Measurements from ENCODE around the gene FBXW12. TPM values are rescaled to one million over a fixed set of nuclear protein-coding genes. Genes with fewer than 3 reads are reported as not detected.

Gene FBXW12
- total RNA-seq, 1 experiment from 2014 or later, result 0.74 TPM

- Mint-ChIP-seq H3K4me3 (no peak overlapping the region), H3K36me3 (ENCODE audit: insufficient read depth in 1 of 3, low read depth in 3 of 3) (no peaks in the 10 kb centered on the region), H3K4me1 (peaks cover 18 to 25% of the 10 kb centered on the region in 2 experiments), H3K27me3 (ENCODE audit: low read depth) (no peaks in the 10 kb centered on the region; the same call in 1 of the 2 replicates), H3K9me3 (no peaks in the 10 kb centered on the region; a peak in 1 of 5 replicates), H3K27ac (peak overlapping the region in 1 of 3 experiments; percentile 87; a peak in 2 of 7 replicates)
- Histone ChIP-seq H3K4ac (ENCODE audit: low read depth, low read length) (no peak overlapping the region), H3K56ac (ENCODE audit: insufficient read length, low read depth, low read length) (no peak overlapping the region), H2BK20ac (ENCODE audit: low read depth, low read length, poor library complexity, severe bottlenecking) (no peak overlapping the region), H2BK120ac (ENCODE audit: low read depth, low read length, poor library complexity, severe bottlenecking) (no peak overlapping the region), H3K27me3 (ENCODE audit: insufficient read depth, low read length) (no peaks in the 10 kb centered on the region), H2BK12ac (ENCODE audit: insufficient read length, low read depth, low read length) (no peak overlapping the region), H3K4me1 (ENCODE audit: insufficient read depth, low read length) (no peaks in the 10 kb centered on the region), H3K23me2 (ENCODE audit: insufficient read length, low read depth, low read length, poor library complexity, severe bottlenecking) (no peaks in the 10 kb centered on the region), H3K18ac (ENCODE audit: insufficient read length, low read depth, low read length) (no peak overlapping the region), H2AK5ac (ENCODE audit: insufficient read length, low read length) (no peak overlapping the region), H3K4me2 (ENCODE audit: insufficient read depth, insufficient read length, low read length) (no peak overlapping the region), H3T11ph (ENCODE audit: low read length) (no peak overlapping the region), H3K79me2 (ENCODE audit: insufficient read depth, low read length) (no peaks in the 10 kb centered on the region), H3K14ac (ENCODE audit: insufficient read depth, low read length) (no peak overlapping the region), H2BK15ac (ENCODE audit: low read depth, low read length) (no peak overlapping the region), H4K20me1 (ENCODE audit: control insufficient read depth, insufficient read depth, insufficient read length) (no peaks in the 10 kb centered on the region), H3K79me1 (ENCODE audit: insufficient read depth, low read depth, low read length, poor library complexity, severe bottlenecking) (no peaks in the 10 kb centered on the region), H4K91ac (ENCODE audit: insufficient read length, low read depth, low read length) (no peak overlapping the region), H4K5ac (ENCODE audit: insufficient read length, low read depth, low read length) (no peak overlapping the region), H3K9ac (ENCODE audit: extremely low read depth, insufficient read length, low read length) (no peak overlapping the region), H3K9me3 (ENCODE audit: control insufficient read depth, low read depth, low read length) (no peaks in the 10 kb centered on the region), H3K27ac (ENCODE audit: insufficient read length, low read depth, low read length) (no peak overlapping the region), H2BK5ac (ENCODE audit: insufficient read length, low read length) (no peak overlapping the region), H4K8ac (replicated peaks; ENCODE audit: insufficient read length, low read depth, low read length) (no peak overlapping the region), H2AFZ (ENCODE audit: low read length) (no peak overlapping the region), H3K23ac (ENCODE audit: insufficient read length, low read depth, low read length) (no peak overlapping the region)
- no CpG with 5 or more reads among the region's 7 CpGs for WGBS (ENCODE audit: extremely low coverage, insufficient read length, low lambda C conversion rate)
- no peak for TF ChIP-seq CTCF (conservative IDR thresholded peaks at IDR 0.05)
- no peak for DNase-seq
These were observed 1.7 kb upstream of the FBXW12 start for GRCh38 chr3:48370333-48370713.
